ENCODE measurements around the gene ARHGAP9. TPM values are rescaled to one million over a fixed set of nuclear protein-coding genes. Genes with fewer than 3 reads are reported as not detected.

Gene ARHGAP9
- total and polyA plus RNA-seq, 2 of the 4 experiments (the other 2 are of a cell fraction), result 0.18 to 0.79 TPM

DNA sequence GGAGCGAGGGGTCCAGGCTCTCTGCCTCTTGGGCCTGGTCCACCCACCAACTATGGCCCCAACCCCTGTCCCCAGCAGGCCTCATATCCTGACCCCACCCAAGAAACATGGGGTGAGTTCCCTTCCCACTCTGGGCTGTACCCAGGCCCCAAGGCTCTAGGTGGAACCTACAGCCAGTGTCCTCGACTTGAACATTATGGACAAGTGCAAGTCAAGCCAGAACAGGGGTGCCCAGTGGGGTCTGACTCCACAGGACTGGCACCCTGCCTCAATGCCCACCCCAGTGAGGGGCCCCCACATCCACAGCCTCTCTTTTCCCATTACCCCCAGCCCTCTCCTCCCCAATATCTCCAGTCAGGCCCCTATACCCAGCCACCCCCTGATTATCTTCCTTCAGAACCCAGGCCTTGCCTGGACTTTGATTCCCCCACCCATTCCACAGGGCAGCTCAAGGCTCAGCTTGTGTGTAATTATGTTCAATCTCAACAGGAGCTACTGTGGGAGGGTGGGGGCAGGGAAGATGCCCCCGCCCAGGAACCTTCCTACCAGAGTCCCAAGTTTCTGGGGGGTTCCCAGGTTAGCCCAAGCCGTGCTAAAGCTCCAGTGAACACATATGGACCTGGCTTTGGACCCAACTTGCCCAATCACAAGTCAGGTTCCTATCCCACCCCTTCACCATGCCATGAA is 8.6 kb downstream of the ARHGAP9 start:
- H2BK20ac ChIP-seq (ENCODE audit: low read depth, low read length), result no peak overlapping the region
- dilution Hi-C loops (cut with HindIII; ENCODE audit: low sequenced_read_pairs, unreplicated experiment) (no loop called here), in situ Hi-C loops (cut with MboI; ENCODE audit: low sequenced_read_pairs) (no loop called here), intact Hi-C loops (cut with micrococcal nuclease) (no loop called here)
- BruUV-seq (replicated peaks), result no TSS peak
- POLR2A ChIA-PET (ENCODE audit: unreplicated experiment), result no interaction called here
- no peak overlapping the region for H2BK15ac ChIP-seq (ENCODE audit: low read depth, low read length)
- 0 out of 2 replicates have a peak, but pooled peaks cover 2% of the 10 kb centered on the region for H3K4me1 ChIP-seq (ENCODE audit: control insufficient read depth, insufficient read depth, low read length)
- no peaks in the 10 kb centered on the region for H3K79me1 ChIP-seq (ENCODE audit: low read depth in 1 of 2, low read length in 2 of 2)
- H3K36me3 ChIP-seq (ENCODE audit: control insufficient read depth, insufficient read depth, low read length), result no peaks in the 10 kb centered on the region
- no peak overlapping the region for H4K91ac ChIP-seq (ENCODE audit: insufficient read depth, low read depth, low read length)
- TF ChIP-seq RFX5 (IDR thresholded peaks at IDR 0.05; ENCODE audit: low read depth, low read length), result no peak
- TF ChIP-seq POLR2A (IDR thresholded peaks at IDR 0.05; ENCODE audit: low read depth, low read length), result no peak
- TF ChIP-seq RAD21 (IDR thresholded peaks at IDR 0.05; ENCODE audit: low read length), result no peak
- no peak for TF ChIP-seq MXI1 (IDR thresholded peaks at IDR 0.05; ENCODE audit: borderline replicate concordance, low read depth, low read length)
- TF ChIP-seq RCOR1 (IDR thresholded peaks at IDR 0.05; ENCODE audit: insufficient replicate concordance, low read length), result no peak
- no peak for TF ChIP-seq CHD1 (IDR thresholded peaks at IDR 0.05; ENCODE audit: low read depth, low read length)
- TF ChIP-seq, protein P1, sequence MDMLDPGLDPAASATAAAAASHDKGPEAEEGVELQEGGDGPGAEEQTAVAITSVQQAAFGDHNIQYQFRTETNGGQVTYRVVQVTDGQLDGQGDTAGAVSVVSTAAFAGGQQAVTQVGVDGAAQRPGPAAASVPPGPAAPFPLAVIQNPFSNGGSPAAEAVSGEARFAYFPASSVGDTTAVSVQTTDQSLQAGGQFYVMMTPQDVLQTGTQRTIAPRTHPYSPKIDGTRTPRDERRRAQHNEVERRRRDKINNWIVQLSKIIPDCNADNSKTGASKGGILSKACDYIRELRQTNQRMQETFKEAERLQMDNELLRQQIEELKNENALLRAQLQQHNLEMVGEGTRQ (IDR thresholded peaks at IDR 0.05; ENCODE audit: low read depth, low read length), result no peak
- no peak for TF ChIP-seq MAZ (IDR thresholded peaks at IDR 0.05; ENCODE audit: borderline replicate concordance, low read depth, low read length)
- no peak for TF ChIP-seq MAFK (IDR thresholded peaks at IDR 0.05; ENCODE audit: low read depth, low read length)
- no CpG with 5 or more reads among the region's 4 CpGs for WGBS, 2 experiments (ENCODE audit: extremely low coverage in 2 of 2, insufficient read length in 1 of 2)
- no peaks in the 10 kb centered on the region; the same call in 1 of the 2 replicates for H3K9me3 ChIP-seq (ENCODE audit: control insufficient read depth, insufficient read depth, low read length)
- H4K8ac ChIP-seq (ENCODE audit: low read depth in 2 of 2, low read length in 2 of 2), result no peak overlapping the region
- H3K4ac ChIP-seq (ENCODE audit: low read depth, low read length), result no peak overlapping the region
- no peak overlapping the region for H2BK120ac ChIP-seq (ENCODE audit: low read depth, low read length)
- CTCF ChIA-PET, result no interaction called here
- H4K20me1 ChIP-seq (ENCODE audit: insufficient read depth, low read length), result no peaks in the 10 kb centered on the region
- 0 out of 2 replicates have a peak, but pooled peaks cover 3% of the 10 kb centered on the region for H3K9me1 ChIP-seq (ENCODE audit: insufficient read depth, low read length)
- no peak overlapping the region for H2AK5ac ChIP-seq (ENCODE audit: low read depth, low read length)
- H3K18ac ChIP-seq (ENCODE audit: low read depth, low read length), result no peak overlapping the region
- no peak for DNase-seq
- no peak overlapping the region for H3K9ac ChIP-seq (ENCODE audit: low read depth, low read length)
- H4K5ac ChIP-seq (ENCODE audit: low read depth, low read length), result no peak overlapping the region
- H3K56ac ChIP-seq (ENCODE audit: extremely low read depth, insufficient read depth, low read length), result no peak overlapping the region
- no peak overlapping the region for H2BK5ac ChIP-seq (ENCODE audit: low read depth, low read length, poor library complexity, severe bottlenecking)
- no peak overlapping the region for H3K4me2 ChIP-seq (ENCODE audit: low read depth, low read length)
- H2AK9ac ChIP-seq (replicated peaks; ENCODE audit: low read depth, low read length, poor library complexity), result no peak overlapping the region
- no peak overlapping the region for H3K23ac ChIP-seq (ENCODE audit: low read depth, low read length)
- H2AFZ ChIP-seq (replicated peaks; ENCODE audit: low read length, poor library complexity), result no peak overlapping the region
- peaks cover 49% of the 10 kb centered on the region for H3K27me3 ChIP-seq (ENCODE audit: control insufficient read depth, insufficient read depth, low read length)
- ATAC-seq (ENCODE audit: low read depth), result no peak
- no peak overlapping the region for H3K14ac ChIP-seq (replicated peaks; ENCODE audit: low read depth, low read length)
- no peak overlapping the region for H3K4me3 ChIP-seq (ENCODE audit: insufficient read depth, low read depth, low read length)
- no peak overlapping the region for H3K27ac ChIP-seq (ENCODE audit: insufficient read depth, low read length)
